K562 (cell line): ENCODE data around the gene PLEKHM3. TPM values are rescaled to one million over a fixed set of nuclear protein-coding genes. Genes with fewer than 3 reads are reported as not detected.

Source experiments
- ATAC-seq: fragments of 200-7000 bp; cut with Tn5 transposase; 3 replicates; pipeline ENCODE4 v1.9.1; 2020; ENCODE audit warnings: moderate library complexity
- BruUV-seq: library from RNA; stranded (reverse); fragments of 400-500 nt; replicated peaks from 2 replicates; lab custom pipeline; 2021; lab: Mats Ljungman, UMichigan
- CTCF ChIA-PET: fragments of 300-600 bp; formaldehyde crosslinking; extraction: SDS; loops from one replicate; lab custom pipeline; 2021; ENCODE audit warnings: low intra/inter-chr PET ratio; lab: Yijun Ruan, JAX
- POLR2A ChIA-PET: fragments of 300-600, 350-650 bp; sonication (Branson Sonifier 250); formaldehyde crosslinking; extraction: SDS; loops from one replicate; lab custom pipeline; 2021; ENCODE audit warnings: antibody characterized with exemption, inconsistent platforms; lab: Yijun Ruan, JAX
- DNase-seq, 4 experiments: peaks; one replicate each; pipeline versions ENCODE4 v3.0.0 to v3.0.0-alpha.2; 2011 to 2018; ENCODE audit warnings: low spot score in 3 of 4, mixed read lengths in 3 of 4; ENCODE audit errors: extremely low read depth in 1 of 4
- FAIRE-seq: peaks from 2 replicates; lab custom pipeline; 2011; peaks lifted over from hg19 to GRCh38; lab: Jason Lieb, UNC
- H2AFZ ChIP-seq: 2 replicates; pipeline ENCODE4 v1.6.0; 2011; ENCODE audit warnings: low read depth, low read length, control low read depth, inconsistent platforms
- H3K27ac ChIP-seq: fragments of 200-600 bp; 3 replicates; pipeline ENCODE4 v1.8.0; 2011; ENCODE audit warnings: low read depth, mild to moderate bottlenecking, control low read depth, inconsistent platforms, low read length, moderate library complexity, mixed read lengths; ENCODE audit errors: extremely low read depth
- H3K27me3 ChIP-seq, 2 experiments: fragments of 300-600 bp in 1 of 2; 2 replicates in 1 of 2; 3 replicates in 1 of 2; pipeline versions ENCODE4 v1.6.0 to v1.8.0; 2011; ENCODE audit warnings: inconsistent platforms in 2 of 2, low read length in 2 of 2, mild to moderate bottlenecking in 1 of 2, mixed read lengths in 1 of 2, moderate library complexity in 1 of 2; ENCODE audit not compliant: control insufficient read depth in 2 of 2, insufficient read depth in 2 of 2
- H3K36me3 ChIP-seq: fragments of 300-600 bp; 3 replicates; pipeline ENCODE4 v1.8.0; 2011; ENCODE audit warnings: mild to moderate bottlenecking, low read length, inconsistent platforms; ENCODE audit not compliant: control insufficient read depth, insufficient read depth
- H3K4me1 ChIP-seq, 2 experiments: fragments of 200-600 bp in 1 of 2; replicated peaks in 1 of 2; 2 replicates in 1 of 2; 3 replicates in 1 of 2; pipeline versions ENCODE4 v1.5.1 to v1.8.0; 2011; ENCODE audit warnings: inconsistent platforms in 2 of 2, low read length in 2 of 2, mild to moderate bottlenecking in 1 of 2, mixed read lengths in 1 of 2, moderate library complexity in 1 of 2; ENCODE audit not compliant: control insufficient read depth in 2 of 2, insufficient read depth in 2 of 2
- H3K4me2 ChIP-seq: 2 replicates; pipeline ENCODE4 v1.6.1; 2011; ENCODE audit warnings: low read length, control low read depth, inconsistent platforms, mixed read lengths; ENCODE audit not compliant: insufficient read depth
- H3K4me3 ChIP-seq: fragments of 200-600 bp; sonication (generic), shearing (Covaris generic); 2 replicates; pipeline ENCODE4 v1.5.1; 2016; ENCODE audit warnings: control low read depth, inconsistent platforms
- H3K79me2 ChIP-seq: fragments of 200-600 bp; 3 replicates; pipeline ENCODE4 v1.8.0; 2011; ENCODE audit warnings: low read length, inconsistent platforms; ENCODE audit not compliant: control insufficient read depth, insufficient read depth
- H3K9ac ChIP-seq, 2 experiments: 2 replicates each; pipeline versions ENCODE4 v1.6.0 to v1.6.1; 2011; ENCODE audit warnings: low read depth in 2 of 2, low read length in 2 of 2, control low read depth in 1 of 2, inconsistent platforms in 1 of 2, mild to moderate bottlenecking in 1 of 2, mixed read lengths in 1 of 2; ENCODE audit not compliant: insufficient read depth in 1 of 2
- H3K9me1 ChIP-seq: one replicate; pipeline ENCODE4 v1.6.0; 2011; ENCODE audit warnings: inconsistent platforms, mild to moderate bottlenecking, low read length, moderate library complexity; ENCODE audit not compliant: control insufficient read depth, insufficient read depth
- H3K9me3 ChIP-seq: replicated peaks from 2 replicates; pipeline ENCODE4 v1.5.1; 2011; ENCODE audit warnings: low read depth, low read length, inconsistent platforms; ENCODE audit not compliant: control insufficient read depth, insufficient read depth
- H4K20me1 ChIP-seq: replicated peaks from 2 replicates; pipeline ENCODE4 v1.6.1; 2011; ENCODE audit warnings: low read length, inconsistent platforms, mixed read lengths; ENCODE audit not compliant: control insufficient read depth, insufficient read depth
- CEBPG ChIP-seq, 3 experiments: fragments of 200-800 bp in 1 of 3; sonication (Bioruptor generic) in 1 of 3; sonication (generic) in 1 of 3; formaldehyde crosslinking in 1 of 3; IDR thresholded peaks in 2 of 3; conservative IDR thresholded peaks in 1 of 3; 2 replicates each; pipeline versions ENCODE4 v1.6.1 to v1.8.0; 2016 to 2022; ENCODE audit warnings: missing compliant biosample characterization in 2 of 3, missing genetic modification characterization in 2 of 3, mild to moderate bottlenecking in 1 of 3, missing genetic modification reagents in 1 of 3
- CREM ChIP-seq: IDR thresholded peaks from 2 replicates; pipeline ENCODE4 v1.6.1; 2014; ENCODE audit warnings: antibody characterized with exemption, low read depth
- DDX20 ChIP-seq: fragments of 450-650 bp; IDR thresholded peaks from 2 replicates; pipeline ENCODE4 v1.6.1; 2016; ENCODE audit warnings: missing genetic modification characterization, low read depth, mild to moderate bottlenecking, missing compliant biosample characterization, moderate library complexity
- EP300 ChIP-seq: IDR thresholded peaks from 2 replicates; pipeline ENCODE4 v1.6.1; 2012; ENCODE audit warnings: low read length, improper control_type of control experiment
- GTF2A2 ChIP-seq: IDR thresholded peaks from 2 replicates; pipeline ENCODE4 v1.6.1; 2016; ENCODE audit warnings: mild to moderate bottlenecking, missing genetic modification characterization, missing compliant biosample characterization
- HMBOX1 ChIP-seq: sonication (generic); IDR thresholded peaks from 2 replicates; pipeline ENCODE4 v1.6.1; 2016
- KLF13 ChIP-seq: fragments of 450-650 bp; IDR thresholded peaks from 2 replicates; pipeline ENCODE4 v1.6.1; 2016; ENCODE audit warnings: missing genetic modification characterization, low read depth, mild to moderate bottlenecking, missing compliant biosample characterization, moderate library complexity, borderline replicate concordance
- NFE2L1 ChIP-seq: fragments of 450-650 bp; IDR thresholded peaks from 2 replicates; pipeline ENCODE4 v1.6.1; 2016; ENCODE audit warnings: missing genetic modification characterization, low read depth, mild to moderate bottlenecking, missing compliant biosample characterization, moderate library complexity, borderline replicate concordance
- POLR2AphosphoS2 ChIP-seq: IDR thresholded peaks from 2 replicates; pipeline ENCODE4 v1.6.1; 2012; ENCODE audit warnings: low read length, improper control_type of control experiment
- POLR2G ChIP-seq: fragments of 200-400 bp; formaldehyde crosslinking; IDR thresholded peaks from 2 replicates; pipeline ENCODE4 v1.6.1; 2017; ENCODE audit warnings: low read depth, mild to moderate bottlenecking, antibody characterized with exemption, low read length, moderate library complexity
- SMAD4 ChIP-seq: fragments of 250-450 bp; sonication (Bioruptor Pico); conservative IDR thresholded peaks from 2 replicates; pipeline ENCODE4 v1.8.0; 2021; ENCODE audit warnings: inconsistent platforms, mild to moderate bottlenecking, moderate library complexity
- SMARCA4 ChIP-seq: fragments of 450-650 bp; IDR thresholded peaks from 2 replicates; pipeline ENCODE4 v1.6.1; 2016
- SOX6 ChIP-seq: fragments of 450-650 bp; IDR thresholded peaks from 2 replicates; pipeline ENCODE4 v1.6.1; 2014; ENCODE audit warnings: mild to moderate bottlenecking
- TCF3 ChIP-seq: sonication (generic); formaldehyde crosslinking; IDR thresholded peaks from 2 replicates; pipeline ENCODE4 v1.4.0; 2020; ENCODE audit warnings: mild to moderate bottlenecking, missing genetic modification reagents
- THRB ChIP-seq: fragments of 450-650 bp; formaldehyde crosslinking; conservative IDR thresholded peaks from 2 replicates; pipeline ENCODE4 v1.4.0; 2022; ENCODE audit warnings: mild to moderate bottlenecking, missing genetic modification characterization
- WGBS: fragments of 100-300 bp; shearing (Covaris generic); methylation state at CpG from one replicate; pipeline ENCODE4 v1.1.6; 2016; ENCODE audit warnings: low coverage, mixed read lengths; ENCODE audit not compliant: insufficient coverage; ENCODE audit errors: missing lambda C conversion rate; 5-methylcytosine and 5-hydroxymethylcytosine counted together
- in situ Hi-C: fragments of 300-500 bp; cut with MboI; formaldehyde crosslinking; loops from 4 replicates; pipeline ENCODE4 v1.15.0; 2018; ENCODE audit warnings: inconsistent platforms, mixed read lengths
- intact Hi-C: fragments of 100-400 bp; cut with micrococcal nuclease; formaldehyde crosslinking; loops from 2 replicates; pipeline ENCODE4 v1.14.2; 2022
- polyA plus RNA-seq, 8 experiments: library from polyadenylated mRNA; depleted of rRNA in 4 of 8; stranded (reverse) in 5 of 8; unstranded in 3 of 8; fragments of >200 nt; fragmentation: Nextera tagmentation in 2 of 8; fragmentation: Illumina TruSeq in 1 of 8; extraction: Ambion mirVana in 2 of 8; extraction: Trizol in 1 of 8; gene quantifications; 2 replicates each; pipeline versions ENCODE4 v1.2.1 to v1.2.3, GENCODE V29; 2011 to 2014; ENCODE audit warnings: inconsistent platforms in 1 of 8, missing spikeins in 1 of 8
- total RNA-seq, 7 experiments: library from RNA; depleted of rRNA in 6 of 7; stranded (reverse); fragments of >200 nt in 6 of 7; fragmentation: Illumina TruSeq in 2 of 7; extraction: Trizol in 2 of 7; gene quantifications; 2 replicates each; pipeline versions ENCODE4 v1.2.1 to v1.2.3, GENCODE V29; 2011 to 2021; ENCODE audit warnings: low replicate concordance in 1 of 7
- TF ChIP-seq, protein P1 (sequence below): fragments of 450-650 bp; IDR thresholded peaks from 2 replicates; pipeline ENCODE4 v1.6.1; 2016; ENCODE audit warnings: borderline replicate concordance
- TF ChIP-seq, protein P2 (sequence below), 2 experiments: fragments of 450-650 bp in 1 of 2; sonication (generic) in 1 of 2; formaldehyde crosslinking in 1 of 2; IDR thresholded peaks in 1 of 2; conservative IDR thresholded peaks in 1 of 2; 2 replicates each; pipeline versions ENCODE4 v1.6.1 to v1.8.1; 2016 to 2023; ENCODE audit warnings: mild to moderate bottlenecking in 2 of 2, moderate library complexity in 2 of 2, inconsistent platforms in 1 of 2, missing genetic modification reagents in 1 of 2

Gene PLEKHM3
- total and polyA plus RNA-seq, 9 of the 15 experiments (the other 6 are each of a cell fraction or from before 2014, with no cell fraction given): 0.24 to 1.6 (median 1.0) TPM

GRCh38 chr2:207801259-207801658 lies 224.1 kb downstream of the PLEKHM3 start:
- H3K79me2 ChIP-seq: no peaks in the 10 kb centered on the region
- no peak overlapping the region for H3K4me3 ChIP-seq
- intact Hi-C loops: no loop called here
- peak overlapping the region; percentile 66 for H2AFZ ChIP-seq
- H3K4me2 ChIP-seq: no peak overlapping the region
- no peaks in the 10 kb centered on the region for H3K27me3 ChIP-seq
- ChIA-PET POLR2A (interaction anchor here (0.6 to 1.0 kb wide), 2 partner anchors 9 to 393 kb away, joined by 5 to 6 read pairs; no protein-coding TSS in a partner anchor), CTCF (no interaction called here)
- peak in 1 of 4 experiments; percentile 23 for DNase-seq
- no peaks in the 10 kb centered on the region for H3K9me1 ChIP-seq
- in situ Hi-C loops: no loop called here
- 0% methylated on average over 3 of the region's 3 CpGs for WGBS
- no peaks in the 10 kb centered on the region for H3K36me3 ChIP-seq
- no TSS peak for BruUV-seq
- no peaks in the 10 kb centered on the region for H3K9me3 ChIP-seq
- FAIRE-seq: no peak
- peaks cover 8 to 15% of the 10 kb centered on the region in 2 experiments; a peak in 4 of 5 replicates for H3K4me1 ChIP-seq
- peak; percentile 77 for ATAC-seq
- H4K20me1 ChIP-seq: no peaks in the 10 kb centered on the region
- H3K27ac ChIP-seq: no peak overlapping the region
- no peak overlapping the region for H3K9ac ChIP-seq
- TF ChIP-seq POLR2AphosphoS2: no peak
- no peak for TF ChIP-seq DDX20 (tag)
- no peak for TF ChIP-seq NFE2L1
- 0 out of 2 replicates have a peak, but pooled peaks have one; percentile 17 for TF ChIP-seq CREM
- TF ChIP-seq, protein P1, sequence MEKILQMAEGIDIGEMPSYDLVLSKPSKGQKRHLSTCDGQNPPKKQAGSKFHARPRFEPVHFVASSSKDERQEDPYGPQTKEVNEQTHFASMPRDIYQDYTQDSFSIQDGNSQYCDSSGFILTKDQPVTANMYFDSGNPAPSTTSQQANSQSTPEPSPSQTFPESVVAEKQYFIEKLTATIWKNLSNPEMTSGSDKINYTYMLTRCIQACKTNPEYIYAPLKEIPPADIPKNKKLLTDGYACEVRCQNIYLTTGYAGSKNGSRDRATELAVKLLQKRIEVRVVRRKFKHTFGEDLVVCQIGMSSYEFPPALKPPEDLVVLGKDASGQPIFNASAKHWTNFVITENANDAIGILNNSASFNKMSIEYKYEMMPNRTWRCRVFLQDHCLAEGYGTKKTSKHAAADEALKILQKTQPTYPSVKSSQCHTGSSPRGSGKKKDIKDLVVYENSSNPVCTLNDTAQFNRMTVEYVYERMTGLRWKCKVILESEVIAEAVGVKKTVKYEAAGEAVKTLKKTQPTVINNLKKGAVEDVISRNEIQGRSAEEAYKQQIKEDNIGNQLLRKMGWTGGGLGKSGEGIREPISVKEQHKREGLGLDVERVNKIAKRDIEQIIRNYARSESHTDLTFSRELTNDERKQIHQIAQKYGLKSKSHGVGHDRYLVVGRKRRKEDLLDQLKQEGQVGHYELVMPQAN: no peak
- peak; percentile 39; the same call in 1 of the 2 replicates for TF ChIP-seq EP300
- 0 out of 2 replicates have a peak, but pooled peaks have one; percentile 13 for TF ChIP-seq TCF3 (CRISPR knock-in tag)
- TF ChIP-seq CEBPG (CRISPR knock-in tag; IDR thresholded peaks at IDR 0.05): peak; percentile 69
- peak; percentile 60 to 85; a peak in 3 of 4 replicates for TF ChIP-seq CEBPG (tag; conservative IDR thresholded peaks at IDR 0.05 in 1 of 2, IDR thresholded peaks at IDR 0.05 in 1 of 2)
- no peak for TF ChIP-seq GTF2A2 (tag)
- no peak for TF ChIP-seq POLR2G
- TF ChIP-seq SMAD4 (CRISPR knock-in tag): peak; percentile 64; the same call in 1 of the 2 replicates
- TF ChIP-seq SMARCA4: 0 out of 2 replicates have a peak, but pooled peaks have one; percentile 11
- no peak for TF ChIP-seq KLF13
- peak; percentile 51 for TF ChIP-seq SOX6
- TF ChIP-seq THRB (CRISPR knock-in tag): no peak
- TF ChIP-seq, protein P2, sequence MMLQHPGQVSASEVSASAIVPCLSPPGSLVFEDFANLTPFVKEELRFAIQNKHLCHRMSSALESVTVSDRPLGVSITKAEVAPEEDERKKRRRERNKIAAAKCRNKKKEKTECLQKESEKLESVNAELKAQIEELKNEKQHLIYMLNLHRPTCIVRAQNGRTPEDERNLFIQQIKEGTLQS (IDR thresholded peaks at IDR 0.05): peak; percentile 80
- TF ChIP-seq, protein P2 (CRISPR knock-in tag; conservative IDR thresholded peaks at IDR 0.05): no peak
- TF ChIP-seq HMBOX1: 0 out of 2 replicates have a peak, but pooled peaks have one; percentile 42
